Hepatocyte (in vitro differentiated cells): ENCODE results near the gene LRMDA.

Experiments used
- CTCF ChIP-seq: fragments of 200-600 bp; sonication (generic); IDR thresholded peaks from 2 replicates; pipeline ENCODE4 v1.5.1; 2016; ENCODE audit warnings: antibody characterized with exemption, mild to moderate bottlenecking; ENCODE audit not compliant: poor library complexity
- EZH2 ChIP-seq: fragments of 200-600 bp; sonication (generic); IDR thresholded peaks from 2 replicates; pipeline ENCODE4 v1.6.1; 2016; ENCODE audit warnings: antibody characterized with exemption, mild to moderate bottlenecking, borderline replicate concordance
- EZH2phosphoT487 ChIP-seq: fragments of 200-600 bp; sonication (generic); IDR thresholded peaks from one replicate; pipeline ENCODE4 v1.6.1; 2018; ENCODE audit warnings: antibody characterized with exemption, mild to moderate bottlenecking, low read depth, moderate library complexity; ENCODE audit not compliant: unreplicated experiment, severe bottlenecking

GRCh38 chr10:76242956-76243355 is 811.5 kb downstream of the LRMDA start:
- TF ChIP-seq CTCF: no peak
- no peak for TF ChIP-seq EZH2
- TF ChIP-seq EZH2phosphoT487: no peak
